Ramos (cell line): ENCODE data around the gene S100Z.
"Not testable (repeated sequence)": the region's sequence is repeated elsewhere in the genome, so short reads cannot be mapped to it uniquely, and the experiment has no call there.

Experiments used
- in situ Hi-C: fragments of 300-500 bp; cut with MboI; formaldehyde crosslinking; loops from one replicate; pipeline ENCODE4 v1.14.3; 2022; ENCODE audit warnings: low sequenced_read_pairs; ENCODE audit not compliant: unreplicated experiment

S100Z gene

GRCh38 chr5:76944638-76945037 is 94.8 kb downstream of the S100Z start:
- in situ Hi-C loops = no loop called here

- in situ Hi-C loops = not testable (repeated sequence)
Observed at GRCh38 chr5:76945238-76945637, 95.4 kb downstream of the S100Z start.

- in situ Hi-C loops = no loop called here
Observed at GRCh38 chr5:76946090-76946489, 96.3 kb downstream of the S100Z start.

GRCh38 chr5:76947082-76947503 is 97.3 kb downstream of the S100Z start:
- in situ Hi-C loops = no loop called here

- in situ Hi-C loops = no loop called here
Observed at GRCh38 chr5:76952795-76953536, 103.2 kb downstream of the S100Z start, which contains the start of gene CRHBP. Gene CRHBP (plus strand): TSS chr5:76953045. CDS start chr5:76953135, 90 bp downstream.

DNA sequence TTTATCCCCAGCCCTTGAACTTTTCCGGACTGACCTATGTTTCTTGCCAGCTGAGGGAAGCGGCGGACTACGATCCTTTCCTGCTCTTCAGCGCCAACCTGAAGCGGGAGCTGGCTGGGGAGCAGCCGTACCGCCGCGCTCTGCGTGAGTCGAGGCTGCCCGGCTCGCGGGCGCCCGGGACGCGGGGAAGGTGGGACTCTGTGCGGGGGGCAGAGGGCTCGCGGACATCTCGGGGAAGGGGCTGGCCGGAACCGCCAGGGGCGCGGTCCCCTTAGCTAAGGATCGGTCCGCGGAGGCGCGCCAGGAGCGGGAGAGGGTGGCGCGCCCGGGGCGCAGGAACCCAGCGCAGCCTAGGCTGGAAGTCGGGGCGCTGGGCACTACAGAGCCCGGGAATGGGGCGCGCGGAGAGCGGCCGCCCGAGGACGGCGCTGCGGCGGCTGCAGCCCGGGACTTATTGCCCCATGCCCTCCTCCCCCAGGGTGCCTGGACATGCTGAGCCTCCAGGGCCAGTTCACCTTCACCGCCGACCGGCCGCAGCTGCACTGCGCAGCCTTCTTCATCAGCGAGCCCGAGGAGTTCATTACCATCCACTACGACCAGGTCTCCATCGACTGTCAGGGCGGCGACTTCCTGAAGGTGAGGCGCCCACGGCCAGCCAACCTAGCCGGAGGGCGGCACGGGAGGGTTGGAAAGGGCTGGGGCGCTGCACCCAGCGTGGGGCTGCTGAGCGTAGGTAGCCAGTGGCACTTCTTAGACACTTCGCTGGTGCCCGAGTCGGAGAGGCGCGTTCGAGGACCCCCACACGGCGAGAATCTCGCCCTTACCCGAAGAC is 104.0 kb downstream of the S100Z start:
- in situ Hi-C loops = no loop called here

DNA sequence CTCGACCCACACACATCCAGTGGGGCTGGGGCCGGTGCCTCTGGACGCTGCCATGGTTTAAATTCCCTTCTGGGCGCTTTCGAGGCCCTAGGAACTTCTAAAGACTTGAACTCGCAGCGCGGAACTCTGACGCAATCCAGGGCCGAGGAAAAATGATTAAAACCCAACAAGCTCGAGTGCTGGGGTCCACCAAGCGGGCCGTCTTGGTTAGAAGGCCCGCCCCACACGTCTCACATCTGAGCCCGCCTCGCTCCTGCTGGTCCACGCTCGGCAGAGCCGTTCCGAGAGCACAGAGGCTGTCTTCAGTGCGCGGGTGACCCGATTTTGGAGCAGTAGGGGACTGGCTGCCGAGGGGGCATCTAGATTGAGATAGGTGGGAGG is 104.6 kb downstream of the S100Z start:
- in situ Hi-C loops = no loop called here

DNA sequence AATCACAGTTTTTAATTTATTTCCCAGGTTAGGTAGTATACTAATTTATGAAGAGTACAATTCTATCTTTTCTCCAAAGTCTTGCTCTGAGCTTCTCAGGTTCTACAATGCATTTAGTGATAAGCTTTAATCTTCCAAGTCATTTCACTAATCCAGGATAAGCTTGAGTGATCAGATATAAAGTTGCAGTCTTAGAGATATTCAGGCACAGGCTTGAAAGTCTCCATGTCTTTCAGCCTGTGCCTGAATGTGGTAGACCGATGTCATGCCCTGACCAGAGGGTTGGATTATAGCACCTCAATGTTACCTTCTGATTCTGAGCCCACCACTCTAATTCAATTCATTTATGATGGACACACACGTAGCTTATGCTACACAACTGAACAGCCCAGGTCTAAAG is 106.2 kb downstream of the S100Z start:
- in situ Hi-C loops = no loop called here

DNA sequence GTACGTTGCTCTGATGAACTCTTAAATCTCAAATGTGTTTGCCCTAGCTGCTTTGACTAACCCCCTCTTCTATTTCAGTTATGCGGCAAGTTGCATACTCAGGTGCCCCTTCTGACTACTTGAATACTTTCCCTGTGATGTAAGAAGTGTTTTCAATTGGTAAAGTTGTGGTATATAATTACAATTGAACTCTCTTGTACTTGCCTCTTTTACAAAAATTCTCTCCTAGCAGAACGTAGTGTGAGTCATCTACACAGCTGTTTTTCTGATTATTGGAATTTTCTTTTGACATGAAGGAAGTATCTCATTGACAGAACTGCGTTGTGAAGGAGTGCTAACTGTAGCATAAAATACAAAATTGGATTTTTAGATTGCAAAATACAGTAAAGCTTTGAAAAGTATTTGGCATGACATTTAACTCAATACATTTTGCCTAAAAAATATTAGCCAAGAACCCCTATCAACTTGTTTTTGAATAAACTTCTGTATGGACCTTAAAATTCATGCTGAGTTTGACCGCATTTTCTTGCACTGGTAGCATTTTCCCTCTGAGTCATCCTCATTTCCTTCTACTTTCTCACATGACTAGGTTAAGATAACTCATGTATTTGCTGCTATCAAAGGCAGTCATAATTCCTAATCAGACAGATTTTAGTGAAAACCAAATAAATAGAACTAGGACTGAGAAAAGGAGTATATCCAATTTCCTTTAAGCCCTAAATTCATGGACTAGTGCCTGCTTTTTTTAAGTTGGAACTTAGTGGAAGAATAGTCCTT is 109.4 kb downstream of the S100Z start:
- in situ Hi-C loops = no loop called here

GRCh38 chr5:76960004-76960625 is 110.3 kb downstream of the S100Z start:
- in situ Hi-C loops = no loop called here

DNA sequence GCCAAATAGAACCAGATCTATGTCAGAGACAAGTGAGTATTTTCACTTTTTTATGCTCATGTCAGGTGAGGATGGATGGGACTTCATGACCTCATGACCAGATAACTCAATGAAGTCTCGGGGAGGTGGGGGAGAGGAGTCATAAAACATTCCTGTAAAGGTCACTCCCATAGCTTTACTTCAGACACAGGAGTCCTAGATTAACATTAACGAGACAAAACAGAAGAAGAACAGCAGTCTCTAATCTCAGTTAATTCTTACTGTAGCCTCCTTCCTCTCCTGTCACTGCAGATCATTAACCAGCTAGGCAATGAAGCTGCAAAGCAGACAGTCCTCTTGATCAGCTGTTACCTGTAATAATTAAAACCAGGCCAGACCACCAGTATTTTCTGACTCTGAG is 114.2 kb downstream of the S100Z start:
- in situ Hi-C loops = no loop called here
